Activated naive CD4-positive, alpha-beta T cell treated with anti-CD3 and anti-CD28 coated beads, Interleukin-2, amount 50 U/mL, for 24 hours (primary cell): ENCODE data around the gene ADAP1.

ENCODE experiments used
- H3K27ac Mint-ChIP-seq: one replicate; pipeline ENCODE4 v1.8.0; 2021; ENCODE audit warnings: mild to moderate bottlenecking, mixed read lengths
- H3K27me3 Mint-ChIP-seq: one replicate; pipeline ENCODE4 v1.8.0; 2021; ENCODE audit warnings: mixed read lengths
- H3K36me3 Mint-ChIP-seq: one replicate; pipeline ENCODE4 v1.8.0; 2021; ENCODE audit warnings: mixed read lengths
- H3K4me1 Mint-ChIP-seq: one replicate; pipeline ENCODE4 v1.8.0; 2021; ENCODE audit warnings: mixed read lengths
- H3K4me3 Mint-ChIP-seq: one replicate; pipeline ENCODE4 v1.8.0; 2021; ENCODE audit warnings: mild to moderate bottlenecking, mixed read lengths
- H3K9me3 Mint-ChIP-seq: one replicate; pipeline ENCODE4 v1.8.0; 2021; ENCODE audit warnings: mixed read lengths

The ADAP1 gene

DNA sequence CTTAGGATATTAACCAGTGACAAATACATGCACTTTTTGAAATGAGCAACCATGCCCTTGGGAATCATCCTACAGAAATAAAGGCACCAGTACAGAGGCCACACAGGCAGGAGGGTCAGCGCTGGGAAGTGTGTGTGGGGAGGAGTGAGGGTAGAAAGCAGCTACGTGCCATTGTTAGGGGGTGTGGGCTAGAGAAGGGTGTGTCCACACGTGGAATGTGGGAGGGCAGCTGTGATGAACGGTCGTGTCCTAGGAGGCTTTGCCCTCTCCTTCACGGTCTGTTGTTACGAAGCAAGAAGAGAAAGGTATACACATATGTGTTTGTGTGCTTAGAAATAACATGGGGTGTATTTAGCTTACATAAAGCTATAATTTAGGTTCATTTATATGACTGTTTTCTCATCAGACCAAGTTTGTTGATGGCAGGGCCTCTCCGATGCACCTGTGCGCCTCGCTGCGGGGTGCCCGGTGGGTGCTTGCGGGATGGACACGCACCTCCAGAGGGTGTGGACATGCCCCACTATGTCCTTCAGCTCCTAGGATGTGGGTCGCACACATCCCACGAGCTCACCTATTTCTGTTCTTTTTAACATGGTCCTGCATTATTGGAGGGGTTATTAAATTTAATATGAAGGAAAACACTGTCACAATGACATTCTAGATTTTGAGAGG lies 95.0 kb downstream of the ADAP1 start:
- Mint-ChIP-seq H3K4me1 (no peaks in the 10 kb centered on the region), H3K36me3 (peaks cover 20% of the 10 kb centered on the region), H3K4me3 (no peak overlapping the region), H3K9me3 (no peaks in the 10 kb centered on the region), H3K27me3 (no peaks in the 10 kb centered on the region), H3K27ac (no peak overlapping the region)

DNA sequence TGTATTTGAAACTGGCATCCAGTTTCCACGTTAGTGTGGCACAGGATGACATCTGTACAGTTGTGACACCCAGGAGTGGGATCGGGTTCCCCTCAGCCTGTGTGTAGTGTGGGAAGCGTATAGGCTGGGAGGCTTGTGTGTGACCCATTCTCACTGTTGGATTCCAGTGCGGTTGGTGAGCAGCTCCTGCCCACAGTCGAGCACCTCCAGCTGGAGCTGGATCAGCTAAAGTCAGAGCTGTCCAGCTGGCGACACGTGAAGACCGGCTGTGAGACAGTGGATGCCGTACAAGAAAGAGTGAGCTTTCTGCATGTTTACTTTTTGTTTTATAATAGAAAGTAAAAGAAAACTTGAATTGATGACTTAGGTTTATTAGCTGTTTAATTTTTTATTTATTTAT lies 96.8 kb downstream of the ADAP1 start:
- Mint-ChIP-seq H3K27ac (no peak overlapping the region), H3K36me3 (peaks cover 22% of the 10 kb centered on the region), H3K4me1 (no peaks in the 10 kb centered on the region), H3K9me3 (no peaks in the 10 kb centered on the region), H3K4me3 (no peak overlapping the region), H3K27me3 (no peaks in the 10 kb centered on the region)

DNA sequence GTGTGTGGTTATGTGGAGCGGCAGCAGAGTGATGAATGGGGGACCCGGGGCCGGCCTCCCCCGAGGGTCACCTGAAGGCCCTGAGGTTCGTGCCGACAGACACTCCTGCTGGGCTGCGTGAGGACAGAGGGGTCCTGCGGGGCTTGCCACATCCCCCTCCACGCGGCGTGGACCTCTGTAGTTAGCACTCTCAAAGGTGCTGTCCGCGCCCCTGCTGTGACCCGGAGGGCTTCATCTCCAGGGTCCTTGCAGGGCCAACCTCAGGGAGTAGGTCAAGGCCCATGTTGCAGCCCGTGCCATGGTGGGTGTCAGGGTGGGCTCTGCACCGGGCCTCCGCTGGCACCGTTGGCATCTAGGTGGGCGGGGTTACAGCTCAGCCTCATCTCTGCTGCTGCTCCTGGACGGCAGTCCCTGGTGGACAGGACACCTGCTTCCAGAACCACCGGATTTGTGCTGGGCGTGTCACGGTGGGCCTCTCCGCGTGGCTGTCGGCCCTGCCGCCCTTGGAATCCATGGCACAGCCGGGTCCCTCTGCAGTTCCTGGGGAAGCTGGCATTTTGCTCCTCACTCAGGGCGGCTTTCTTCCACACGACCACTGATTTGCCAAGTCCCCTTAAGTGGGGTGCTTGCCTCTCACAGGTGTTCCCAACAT lies 97.9 kb downstream of the ADAP1 start:
- Mint-ChIP-seq H3K9me3 (no peaks in the 10 kb centered on the region), H3K4me1 (no peaks in the 10 kb centered on the region), H3K27ac (no peak overlapping the region)

DNA sequence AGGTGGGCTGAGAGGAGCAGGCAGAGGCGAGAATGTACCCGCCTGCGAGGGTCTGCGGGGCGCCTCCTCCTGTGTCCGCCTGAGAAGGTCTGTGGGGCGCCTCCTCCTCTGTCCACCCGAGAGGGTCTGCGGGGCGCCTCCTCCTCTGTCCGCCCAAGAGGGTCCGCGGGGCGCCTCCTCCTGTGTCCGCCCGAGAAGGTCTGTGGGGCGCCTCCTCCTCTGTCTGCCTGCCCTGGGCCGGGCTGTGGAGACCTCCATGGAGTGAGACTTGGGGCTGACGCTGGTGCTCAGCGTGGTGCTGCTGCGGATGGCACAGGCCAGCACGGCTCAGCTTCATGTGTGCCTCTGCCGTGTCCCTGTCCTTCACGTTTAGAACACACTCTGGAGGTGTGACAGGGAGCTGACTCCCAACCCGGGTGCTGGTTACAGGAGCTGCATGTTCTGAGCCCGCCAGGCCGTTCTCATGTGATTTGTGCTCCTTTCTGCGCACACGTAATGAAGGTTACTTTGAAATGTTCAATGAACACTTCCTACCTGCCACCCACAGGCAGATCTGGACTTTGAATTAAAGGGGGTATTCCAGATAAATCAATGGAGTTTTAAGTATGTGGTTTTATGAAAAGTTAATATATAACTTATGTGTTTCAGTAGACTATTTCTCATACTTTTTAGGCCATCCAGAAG lies 98.7 kb downstream of the ADAP1 start:
- Mint-ChIP-seq H3K9me3 (no peaks in the 10 kb centered on the region), H3K27me3 (no peaks in the 10 kb centered on the region), H3K36me3 (peaks cover 16% of the 10 kb centered on the region), H3K27ac (no peak overlapping the region), H3K4me1 (no peaks in the 10 kb centered on the region), H3K4me3 (no peak overlapping the region)

More for the DNA sequence above, 97.9 kb downstream of the ADAP1 start:
- Mint-ChIP-seq H3K36me3 (peaks cover 18% of the 10 kb centered on the region), H3K27me3 (no peaks in the 10 kb centered on the region), H3K4me3 (no peak overlapping the region)

DNA sequence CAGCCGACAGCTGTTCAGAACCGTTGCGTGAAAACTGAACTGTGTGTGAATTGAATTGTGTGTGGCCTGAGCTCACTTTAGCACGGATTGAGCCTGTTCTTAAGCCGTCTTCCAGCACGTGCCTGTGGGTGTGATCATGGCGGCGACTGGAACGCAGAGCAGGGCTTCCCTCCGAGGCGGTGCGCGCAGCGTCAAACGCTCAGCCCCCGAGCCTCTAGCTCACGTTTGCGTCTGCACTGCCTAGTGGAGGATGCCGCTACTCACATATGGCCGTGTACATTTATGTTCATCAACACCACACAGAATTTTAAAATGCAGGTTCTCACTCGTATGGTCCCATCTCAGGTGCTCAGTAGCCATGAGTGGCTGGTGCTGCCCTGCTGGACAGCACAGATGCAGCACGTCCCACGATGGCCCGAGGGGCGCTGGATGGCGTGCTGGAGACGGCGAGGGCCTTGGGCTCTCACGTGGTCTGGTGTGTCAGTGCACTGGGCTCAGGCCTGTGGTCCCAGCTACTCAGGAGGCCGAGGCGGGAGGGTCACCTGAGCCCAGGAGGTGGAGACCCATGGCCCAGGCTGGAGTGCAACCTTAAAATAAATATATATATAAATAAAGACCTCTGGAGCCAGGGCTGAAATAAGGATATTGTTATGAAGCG lies 100.2 kb downstream of the ADAP1 start:
- Mint-ChIP-seq H3K36me3 (peaks cover 6% of the 10 kb centered on the region), H3K27me3 (no peaks in the 10 kb centered on the region), H3K4me3 (no peak overlapping the region), H3K9me3 (no peaks in the 10 kb centered on the region), H3K4me1 (no peaks in the 10 kb centered on the region), H3K27ac (no peak overlapping the region)

DNA sequence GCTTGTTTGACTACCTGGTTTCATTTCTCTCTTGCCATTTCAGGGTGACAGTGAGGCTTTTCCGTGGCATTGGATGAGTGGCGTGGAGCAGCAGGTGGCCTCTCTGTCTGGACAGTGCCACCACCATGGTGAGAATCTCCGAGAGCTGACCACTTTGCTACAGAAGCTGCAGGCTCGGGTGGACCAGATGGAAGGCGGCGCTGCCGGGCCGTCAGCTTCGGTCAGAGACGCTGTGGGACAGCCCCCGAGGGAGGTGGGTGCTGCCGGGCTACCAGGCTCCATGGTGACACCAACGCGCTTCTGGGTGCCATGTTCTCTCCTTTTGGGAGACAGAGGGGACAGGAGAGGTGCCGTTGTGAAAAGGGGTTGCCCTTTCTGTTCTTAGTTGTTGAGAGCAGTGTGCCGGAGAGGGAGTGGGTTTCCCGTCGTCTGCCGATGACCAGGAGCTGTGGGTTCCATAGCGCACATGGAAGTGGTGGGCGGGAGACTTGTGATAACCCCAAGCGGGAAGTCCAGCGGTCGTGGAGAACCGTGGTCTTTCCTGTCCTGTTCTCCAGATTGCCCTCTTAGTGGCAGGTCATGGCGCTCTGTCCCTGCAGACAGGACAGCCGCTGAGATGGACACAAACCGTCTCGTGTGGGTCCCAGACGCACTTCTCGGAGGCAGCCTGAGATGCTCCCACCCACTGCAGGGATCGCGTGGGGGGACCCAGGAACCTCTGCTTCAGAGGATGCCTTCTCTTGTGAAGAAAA lies 100.9 kb downstream of the ADAP1 start:
- Mint-ChIP-seq H3K27me3 (no peaks in the 10 kb centered on the region), H3K27ac (no peak overlapping the region), H3K4me1 (no peaks in the 10 kb centered on the region), H3K9me3 (no peaks in the 10 kb centered on the region), H3K4me3 (no peak overlapping the region), H3K36me3 (peaks cover 6% of the 10 kb centered on the region)

DNA sequence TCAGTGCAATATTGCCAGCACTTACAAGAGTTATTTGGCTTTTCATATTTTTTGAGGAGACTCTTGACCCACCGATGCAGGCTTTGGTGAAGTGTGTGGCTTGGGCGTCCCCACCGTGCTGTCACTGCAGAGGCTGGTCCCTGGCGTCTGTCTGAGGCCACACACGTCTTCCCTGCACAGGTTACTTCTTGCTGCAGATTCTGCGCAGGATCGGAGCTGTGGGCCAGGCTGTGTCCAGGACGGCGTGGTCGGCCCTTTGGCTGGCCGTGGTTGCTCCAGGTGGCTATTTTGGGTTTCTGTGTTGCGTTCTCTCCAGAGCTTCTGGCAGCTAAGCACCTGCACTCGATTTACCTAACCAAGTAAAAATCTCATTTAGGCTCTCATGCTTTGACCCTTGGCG lies 103.3 kb downstream of the ADAP1 start:
- no peaks in the 10 kb centered on the region for H3K9me3 Mint-ChIP-seq
- no peaks in the 10 kb centered on the region for H3K4me1 Mint-ChIP-seq
- no peak overlapping the region for H3K27ac Mint-ChIP-seq
- H3K27me3 Mint-ChIP-seq = no peaks in the 10 kb centered on the region
- peaks cover 7% of the 10 kb centered on the region for H3K36me3 Mint-ChIP-seq
- no peak overlapping the region for H3K4me3 Mint-ChIP-seq

DNA sequence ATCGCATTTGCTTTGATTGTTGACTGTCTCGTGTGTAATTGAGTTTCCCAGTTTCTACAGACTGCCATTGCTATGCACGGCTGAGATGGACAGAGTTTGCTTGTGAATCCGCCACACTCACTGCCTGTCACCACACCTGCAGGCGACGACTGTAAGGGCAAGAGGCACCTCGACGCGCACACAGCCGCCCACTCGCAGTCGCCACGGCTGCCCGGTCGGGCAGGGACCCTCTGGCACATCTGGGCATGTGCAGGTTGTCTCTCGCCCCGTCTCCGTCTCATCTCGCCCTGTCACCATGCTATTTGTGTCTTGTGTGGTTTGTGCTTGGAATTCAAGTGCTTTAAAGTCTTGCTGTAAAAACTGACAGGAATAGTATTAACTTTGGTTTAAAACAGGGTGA lies 104.7 kb downstream of the ADAP1 start:
- no peaks in the 10 kb centered on the region for H3K27me3 Mint-ChIP-seq
- no peak overlapping the region for H3K4me3 Mint-ChIP-seq
- no peak overlapping the region for H3K27ac Mint-ChIP-seq
- no peaks in the 10 kb centered on the region for H3K9me3 Mint-ChIP-seq
- no peaks in the 10 kb centered on the region for H3K4me1 Mint-ChIP-seq
- H3K36me3 Mint-ChIP-seq = peaks cover 10% of the 10 kb centered on the region

DNA sequence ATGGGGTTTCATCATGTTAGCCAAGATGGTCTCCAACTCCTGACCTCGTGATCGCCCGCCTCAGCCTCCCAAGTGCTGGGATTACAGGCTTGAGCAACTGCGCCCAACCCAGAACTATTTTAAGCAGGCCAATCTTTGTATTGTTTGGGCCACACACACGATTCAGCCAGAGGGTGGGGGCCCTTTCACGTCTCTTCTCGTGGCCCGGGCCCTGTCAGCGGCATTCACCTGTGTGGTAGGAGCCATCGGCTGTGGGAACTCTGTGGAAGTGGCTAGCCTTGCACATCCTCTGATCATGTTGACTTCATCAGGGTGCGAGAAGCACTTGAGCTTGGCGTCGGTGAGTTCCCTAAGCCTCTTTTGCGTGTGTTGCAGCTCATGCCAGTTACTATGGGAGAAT lies 105.3 kb downstream of the ADAP1 start:
- Mint-ChIP-seq H3K27ac (no peak overlapping the region), H3K27me3 (no peaks in the 10 kb centered on the region), H3K4me3 (no peak overlapping the region), H3K4me1 (no peaks in the 10 kb centered on the region), H3K36me3 (peaks cover 10% of the 10 kb centered on the region), H3K9me3 (no peaks in the 10 kb centered on the region)
